OCI-LY1 (cell line): ENCODE measurements around the gene B4GALT1.

Source experiments
- H2AFZ ChIP-seq: fragments of 200-600 bp; sonication (generic), shearing (Covaris generic); 2 replicates; pipeline ENCODE4 v1.6.0; 2014; ENCODE audit warnings: antibody characterized with exemption, mild to moderate bottlenecking, low read length
- H3F3A ChIP-seq: fragments of 200-600 bp; sonication (generic), shearing (Covaris generic); 2 replicates; pipeline ENCODE4 v1.6.0; 2014; ENCODE audit warnings: mild to moderate bottlenecking, antibody characterized with exemption, low read length, moderate library complexity; ENCODE audit not compliant: insufficient read depth
- H3K27ac ChIP-seq: fragments of 200-600 bp; sonication (generic); 2 replicates; pipeline ENCODE4 v1.5.1; 2014; ENCODE audit warnings: low read length, mixed run types, mild to moderate bottlenecking, low read depth; ENCODE audit not compliant: poor library complexity, severe bottlenecking
- H3K27me3 ChIP-seq: fragments of 200-600 bp; sonication (generic); 2 replicates; pipeline ENCODE4 v1.6.0; 2014; ENCODE audit warnings: antibody characterized with exemption, mild to moderate bottlenecking, low read length, moderate library complexity; ENCODE audit not compliant: insufficient read depth
- H3K36me3 ChIP-seq: fragments of 200-600 bp; sonication (generic); 2 replicates; pipeline ENCODE4 v1.6.1; 2014; ENCODE audit warnings: mild to moderate bottlenecking, antibody characterized with exemption, low read length, moderate library complexity, mixed read lengths; ENCODE audit not compliant: insufficient read depth
- H3K4me1 ChIP-seq: fragments of 200-600 bp; sonication (generic); 2 replicates; pipeline ENCODE4 v1.5.1; 2014; ENCODE audit warnings: mild to moderate bottlenecking, low read length, moderate library complexity; ENCODE audit not compliant: insufficient read depth, severe bottlenecking
- H3K4me2 ChIP-seq: fragments of 200-600 bp; sonication (generic), shearing (Covaris generic); 2 replicates; pipeline ENCODE4 v1.6.1; 2014; ENCODE audit warnings: low read length
- H3K4me3 ChIP-seq: fragments of 200-600 bp; sonication (generic); 2 replicates; pipeline ENCODE4 v1.5.1; 2014; ENCODE audit warnings: low read length, low read depth, mild to moderate bottlenecking, mixed read lengths; ENCODE audit not compliant: poor library complexity, severe bottlenecking
- H3K79me2 ChIP-seq: fragments of 200-600 bp; shearing (Covaris generic); 2 replicates; pipeline ENCODE4 v1.6.1; 2016; ENCODE audit warnings: mixed run types, low read length, mixed read lengths; ENCODE audit not compliant: insufficient read depth
- H3K9ac ChIP-seq: fragments of 200-600 bp; sonication (generic), shearing (Covaris generic); 2 replicates; pipeline ENCODE4 v1.6.1; 2014; ENCODE audit warnings: mild to moderate bottlenecking, low read length, mixed read lengths
- H3K9me2 ChIP-seq: fragments of 200-600 bp; sonication (generic), shearing (Covaris generic); 2 replicates; pipeline ENCODE4 v1.6.1; 2014; ENCODE audit warnings: low read depth, mild to moderate bottlenecking, low read length, mixed read lengths
- H3K9me3 ChIP-seq: fragments of 200-600 bp; shearing (Covaris generic); 2 replicates; pipeline ENCODE4 v1.6.1; 2014; ENCODE audit warnings: low read length, mixed read lengths
- H4K20me1 ChIP-seq: fragments of 200-600 bp; sonication (generic), shearing (Covaris generic); 2 replicates; pipeline ENCODE4 v1.6.0; 2016; ENCODE audit warnings: mild to moderate bottlenecking, low read length; ENCODE audit not compliant: insufficient read depth
- EZH2 ChIP-seq: fragments of 200-600 bp; sonication (generic), shearing (Covaris generic); IDR thresholded peaks from 2 replicates; pipeline ENCODE4 v1.8.0; 2017; ENCODE audit warnings: borderline replicate concordance, mixed run types, mild to moderate bottlenecking, antibody characterized with exemption, low read length, moderate library complexity, mixed read lengths
- TF ChIP-seq, protein P1 (sequence below): fragments of 200-600 bp; sonication (generic), shearing (Covaris generic); IDR thresholded peaks from 2 replicates; pipeline ENCODE4 v1.5.1; 2017; ENCODE audit warnings: mild to moderate bottlenecking, antibody characterized with exemption, low read length, moderate library complexity, mixed read lengths

Gene B4GALT1

DNA sequence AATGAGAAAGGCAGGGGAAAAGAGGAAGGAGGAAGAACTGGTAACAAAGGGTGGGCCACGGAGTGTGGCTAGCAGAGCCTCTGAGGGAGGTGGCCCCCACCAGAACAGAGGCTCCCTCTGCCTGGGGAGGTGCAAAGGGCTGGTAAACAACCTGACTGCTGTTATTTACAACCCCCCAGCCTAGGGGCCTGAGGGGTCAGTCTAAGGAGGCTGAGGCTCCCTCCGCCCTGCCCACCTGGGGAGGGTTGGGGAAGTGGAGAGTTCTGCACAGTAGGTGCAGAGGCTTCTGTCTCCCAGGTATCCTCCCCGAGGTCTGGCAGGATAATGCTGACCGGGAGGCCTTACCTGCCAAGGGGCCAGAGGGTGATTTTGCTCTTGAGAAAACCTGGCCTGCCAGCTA, 55.0 kb downstream of the B4GALT1 start:
- H3K9me2 ChIP-seq: no peaks in the 10 kb centered on the region
- H3K27me3 ChIP-seq: no peaks in the 10 kb centered on the region
- no peak overlapping the region for H3K4me2 ChIP-seq
- no peaks in the 10 kb centered on the region for H3K9me3 ChIP-seq
- H3K36me3 ChIP-seq: no peaks in the 10 kb centered on the region
- no peaks in the 10 kb centered on the region for H3K79me2 ChIP-seq
- TF ChIP-seq, protein P1, sequence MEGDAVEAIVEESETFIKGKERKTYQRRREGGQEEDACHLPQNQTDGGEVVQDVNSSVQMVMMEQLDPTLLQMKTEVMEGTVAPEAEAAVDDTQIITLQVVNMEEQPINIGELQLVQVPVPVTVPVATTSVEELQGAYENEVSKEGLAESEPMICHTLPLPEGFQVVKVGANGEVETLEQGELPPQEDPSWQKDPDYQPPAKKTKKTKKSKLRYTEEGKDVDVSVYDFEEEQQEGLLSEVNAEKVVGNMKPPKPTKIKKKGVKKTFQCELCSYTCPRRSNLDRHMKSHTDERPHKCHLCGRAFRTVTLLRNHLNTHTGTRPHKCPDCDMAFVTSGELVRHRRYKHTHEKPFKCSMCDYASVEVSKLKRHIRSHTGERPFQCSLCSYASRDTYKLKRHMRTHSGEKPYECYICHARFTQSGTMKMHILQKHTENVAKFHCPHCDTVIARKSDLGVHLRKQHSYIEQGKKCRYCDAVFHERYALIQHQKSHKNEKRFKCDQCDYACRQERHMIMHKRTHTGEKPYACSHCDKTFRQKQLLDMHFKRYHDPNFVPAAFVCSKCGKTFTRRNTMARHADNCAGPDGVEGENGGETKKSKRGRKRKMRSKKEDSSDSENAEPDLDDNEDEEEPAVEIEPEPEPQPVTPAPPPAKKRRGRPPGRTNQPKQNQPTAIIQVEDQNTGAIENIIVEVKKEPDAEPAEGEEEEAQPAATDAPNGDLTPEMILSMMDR: no peak
- TF ChIP-seq EZH2: no peak
- H4K20me1 ChIP-seq: no peaks in the 10 kb centered on the region
- no peaks in the 10 kb centered on the region for H3F3A ChIP-seq
- H3K27ac ChIP-seq: no peak overlapping the region
- no peaks in the 10 kb centered on the region for H3K4me1 ChIP-seq
- no peak overlapping the region for H3K9ac ChIP-seq
- H2AFZ ChIP-seq: no peak overlapping the region
- no peak overlapping the region for H3K4me3 ChIP-seq

DNA sequence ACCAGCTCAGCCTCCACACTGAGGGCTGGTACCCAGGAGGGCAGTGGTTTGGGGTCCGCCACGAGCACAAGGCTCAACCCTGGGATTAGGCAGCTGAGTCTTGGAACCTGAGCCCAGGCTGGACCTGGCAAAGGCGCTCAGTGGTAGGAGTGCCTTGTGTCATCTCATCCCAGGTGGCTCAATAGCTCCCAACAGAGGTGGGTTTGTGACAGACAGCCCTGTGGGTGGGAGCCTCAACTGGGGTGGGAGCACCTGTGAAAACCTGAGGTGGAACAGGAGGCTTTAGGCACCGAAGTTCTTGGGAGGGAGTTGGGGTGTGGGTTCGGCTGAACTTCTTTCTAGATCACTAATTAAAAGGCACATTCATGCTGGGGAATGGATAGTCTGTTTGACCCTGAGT, 55.5 kb downstream of the B4GALT1 start:
- H3K4me3 ChIP-seq: no peak overlapping the region
- no peaks in the 10 kb centered on the region for H3K9me3 ChIP-seq
- no peaks in the 10 kb centered on the region for H3K36me3 ChIP-seq
- no peaks in the 10 kb centered on the region for H3K9me2 ChIP-seq
- no peaks in the 10 kb centered on the region for H3K27me3 ChIP-seq
- H3K4me1 ChIP-seq: no peaks in the 10 kb centered on the region
- H3K9ac ChIP-seq: no peak overlapping the region
- no peak for TF ChIP-seq EZH2
- TF ChIP-seq, protein P1: no peak
- H3K4me2 ChIP-seq: no peak overlapping the region
- no peaks in the 10 kb centered on the region for H4K20me1 ChIP-seq
- no peak overlapping the region for H3K27ac ChIP-seq
- H2AFZ ChIP-seq: no peak overlapping the region
- H3F3A ChIP-seq: no peaks in the 10 kb centered on the region
- no peaks in the 10 kb centered on the region for H3K79me2 ChIP-seq

DNA sequence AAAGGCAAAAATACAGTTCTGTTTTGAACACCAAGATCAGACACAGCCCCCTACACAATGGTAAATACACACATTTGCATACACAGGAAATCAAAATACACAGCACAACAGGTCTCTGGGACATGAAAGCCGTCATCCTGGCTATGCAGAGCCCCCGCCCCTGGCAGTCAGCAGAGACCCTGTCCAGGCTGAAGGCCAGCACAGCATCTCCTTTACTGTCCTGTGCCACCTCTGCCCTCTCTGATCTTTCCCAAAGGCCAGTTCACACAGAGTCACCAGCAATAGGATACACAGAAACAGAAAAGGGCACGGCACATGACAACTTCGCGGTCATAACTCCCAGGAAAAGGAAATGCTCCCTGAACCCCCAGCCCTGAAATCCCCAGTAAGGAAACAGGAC, 56.5 kb downstream of the B4GALT1 start:
- Histone ChIP-seq H3K9me2 (no peaks in the 10 kb centered on the region), H4K20me1 (no peaks in the 10 kb centered on the region), H3K9me3 (no peaks in the 10 kb centered on the region)

More for the DNA sequence above, 56.5 kb downstream of the B4GALT1 start:
- H3K4me2 ChIP-seq: no peak overlapping the region
- no peak overlapping the region for H2AFZ ChIP-seq
- H3K4me1 ChIP-seq: no peaks in the 10 kb centered on the region
- no peak overlapping the region for H3K9ac ChIP-seq
- H3K27me3 ChIP-seq: no peaks in the 10 kb centered on the region
- H3K4me3 ChIP-seq: no peak overlapping the region
- H3F3A ChIP-seq: no peaks in the 10 kb centered on the region
- no peak overlapping the region for H3K27ac ChIP-seq
- TF ChIP-seq, protein P1: no peak
- TF ChIP-seq EZH2: no peak
- H3K36me3 ChIP-seq: no peaks in the 10 kb centered on the region
- H3K79me2 ChIP-seq: no peaks in the 10 kb centered on the region
